Prostate gland (tissue), 2 donors: ENCODE data around the gene DHX15. TPM values are rescaled to one million over a fixed set of nuclear protein-coding genes. Genes with fewer than 3 reads are reported as not detected.

Source experiments
- DNase-seq: peaks from one replicate; pipeline ENCODE4 v3.0.0-alpha.2; 2019; ENCODE audit warnings: low spot score
- H3K27ac ChIP-seq, 2 donors: fragments of 200-600 bp; sonication (generic); 2 replicates each; pipeline ENCODE4 v1.5.1; 2017 to 2019
- H3K27me3 ChIP-seq: fragments of 200-600 bp; sonication (generic); replicated peaks from 2 replicates; pipeline ENCODE4 v1.5.1; 2019; ENCODE audit not compliant: insufficient read depth
- H3K36me3 ChIP-seq, 2 donors: fragments of 200-600 bp; sonication (generic); 1 replicate in 1 of 2; 2 replicates in 1 of 2; pipeline versions ENCODE4 v1.5.1 to v1.8.1; 2017 to 2019
- H3K4me1 ChIP-seq: fragments of 200-600 bp; sonication (generic); replicated peaks from 2 replicates; pipeline ENCODE4 v1.5.1; 2019
- H3K4me3 ChIP-seq, 2 donors: fragments of 200-600 bp; sonication (generic); 2 replicates each; pipeline ENCODE4 v1.5.1; 2017 to 2019
- H3K9me3 ChIP-seq: fragments of 200-600 bp; sonication (generic); 2 replicates; pipeline ENCODE4 v1.5.1; 2017
- POLR2A ChIP-seq: fragments of 450-650 bp; IDR thresholded peaks from one replicate; pipeline ENCODE4 v1.6.1; 2016; ENCODE audit warnings: antibody characterized with exemption, mild to moderate bottlenecking
- POLR2AphosphoS5 ChIP-seq: sonication (generic); formaldehyde crosslinking; IDR thresholded peaks from one replicate; pipeline ENCODE4 v1.6.1; 2017; ENCODE audit warnings: antibody characterized with exemption
- WGBS: methylation state at CpG from one replicate; pipeline ENCODE4 v1.1.5; 2018; 5-methylcytosine and 5-hydroxymethylcytosine counted together
- intact Hi-C: fragments of 100-400 bp; cut with DNase I; formaldehyde crosslinking; loops from one replicate; pipeline ENCODE4 v1.14.2; 2022
- total RNA-seq, 2 donors: library from RNA; depleted of rRNA; stranded (reverse); fragments of >200 nt; gene quantifications; one replicate each; pipeline ENCODE4 v1.1.0, GENCODE V29; 2016
- TF ChIP-seq, protein P1 (sequence below), 4 experiments: fragments of 200-600 bp in 2 of 4; fragments of 450-650 bp in 2 of 4; sonication (generic) in 2 of 4; IDR thresholded peaks; 1 replicate in 3 of 4; 2 replicates in 1 of 4; pipeline ENCODE4 v1.5.1; 2016 to 2019; ENCODE audit warnings: antibody characterized with exemption in 4 of 4, mild to moderate bottlenecking in 2 of 4, moderate library complexity in 2 of 4

The DHX15 gene
- total RNA-seq, 2 donors from 2014 or later, result 86.1 to 109 TPM

DNA sequence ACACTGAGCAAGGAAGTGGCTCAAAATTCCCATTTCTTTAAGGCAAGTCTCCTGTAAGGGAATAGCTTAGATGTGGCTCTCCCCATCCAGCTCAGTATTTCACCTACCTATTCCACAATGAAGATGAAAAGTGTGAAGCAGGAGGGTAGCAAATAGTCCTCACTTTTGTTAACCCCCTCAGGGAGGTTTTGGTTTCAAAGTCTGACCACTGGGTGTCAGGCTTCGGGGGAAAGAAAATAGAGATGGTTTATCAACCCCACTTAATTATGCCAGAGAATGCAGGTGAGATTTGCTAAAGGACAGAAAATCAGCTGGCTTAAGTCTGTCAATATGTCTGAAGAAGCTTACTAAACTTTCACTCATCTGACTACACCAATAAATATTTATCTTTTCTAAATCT is 69.5 kb downstream of the DHX15 start:
- DNase-seq, result no peak
- H3K27me3 ChIP-seq, result no peaks in the 10 kb centered on the region
- H3K4me3 ChIP-seq, result no peak overlapping the region
- no peaks in the 10 kb centered on the region for H3K36me3 ChIP-seq
- no peaks in the 10 kb centered on the region for H3K9me3 ChIP-seq
- H3K27ac ChIP-seq, result no peak overlapping the region
- intact Hi-C loops, result no loop called here
- 68% methylated on average over 1 of the region's 1 CpG for WGBS
- peaks cover 10% of the 10 kb centered on the region for H3K4me1 ChIP-seq
- TF ChIP-seq, protein P1, sequence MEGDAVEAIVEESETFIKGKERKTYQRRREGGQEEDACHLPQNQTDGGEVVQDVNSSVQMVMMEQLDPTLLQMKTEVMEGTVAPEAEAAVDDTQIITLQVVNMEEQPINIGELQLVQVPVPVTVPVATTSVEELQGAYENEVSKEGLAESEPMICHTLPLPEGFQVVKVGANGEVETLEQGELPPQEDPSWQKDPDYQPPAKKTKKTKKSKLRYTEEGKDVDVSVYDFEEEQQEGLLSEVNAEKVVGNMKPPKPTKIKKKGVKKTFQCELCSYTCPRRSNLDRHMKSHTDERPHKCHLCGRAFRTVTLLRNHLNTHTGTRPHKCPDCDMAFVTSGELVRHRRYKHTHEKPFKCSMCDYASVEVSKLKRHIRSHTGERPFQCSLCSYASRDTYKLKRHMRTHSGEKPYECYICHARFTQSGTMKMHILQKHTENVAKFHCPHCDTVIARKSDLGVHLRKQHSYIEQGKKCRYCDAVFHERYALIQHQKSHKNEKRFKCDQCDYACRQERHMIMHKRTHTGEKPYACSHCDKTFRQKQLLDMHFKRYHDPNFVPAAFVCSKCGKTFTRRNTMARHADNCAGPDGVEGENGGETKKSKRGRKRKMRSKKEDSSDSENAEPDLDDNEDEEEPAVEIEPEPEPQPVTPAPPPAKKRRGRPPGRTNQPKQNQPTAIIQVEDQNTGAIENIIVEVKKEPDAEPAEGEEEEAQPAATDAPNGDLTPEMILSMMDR (IDR thresholded peaks at IDR 0.05), result no peak
- TF ChIP-seq POLR2AphosphoS5 (no peak), POLR2A (no peak)

- intact Hi-C loops, result no loop called here
- no peaks in the 10 kb centered on the region for H3K9me3 ChIP-seq
- H3K27ac ChIP-seq, result no peak overlapping the region
- TF ChIP-seq, protein P1 (IDR thresholded peaks at IDR 0.05), result no peak
- TF ChIP-seq POLR2AphosphoS5 (no peak), POLR2A (no peak)
- H3K4me1 ChIP-seq, result peaks cover 4% of the 10 kb centered on the region
- H3K4me3 ChIP-seq, result no peak overlapping the region
- no peak for DNase-seq
- no peaks in the 10 kb centered on the region for H3K36me3 ChIP-seq
- H3K27me3 ChIP-seq, result no peaks in the 10 kb centered on the region
- 90% methylated on average over 2 of the region's 2 CpGs for WGBS
Observed at GRCh38 chr4:24513718-24514117, 70.6 kb downstream of the DHX15 start.

DNA sequence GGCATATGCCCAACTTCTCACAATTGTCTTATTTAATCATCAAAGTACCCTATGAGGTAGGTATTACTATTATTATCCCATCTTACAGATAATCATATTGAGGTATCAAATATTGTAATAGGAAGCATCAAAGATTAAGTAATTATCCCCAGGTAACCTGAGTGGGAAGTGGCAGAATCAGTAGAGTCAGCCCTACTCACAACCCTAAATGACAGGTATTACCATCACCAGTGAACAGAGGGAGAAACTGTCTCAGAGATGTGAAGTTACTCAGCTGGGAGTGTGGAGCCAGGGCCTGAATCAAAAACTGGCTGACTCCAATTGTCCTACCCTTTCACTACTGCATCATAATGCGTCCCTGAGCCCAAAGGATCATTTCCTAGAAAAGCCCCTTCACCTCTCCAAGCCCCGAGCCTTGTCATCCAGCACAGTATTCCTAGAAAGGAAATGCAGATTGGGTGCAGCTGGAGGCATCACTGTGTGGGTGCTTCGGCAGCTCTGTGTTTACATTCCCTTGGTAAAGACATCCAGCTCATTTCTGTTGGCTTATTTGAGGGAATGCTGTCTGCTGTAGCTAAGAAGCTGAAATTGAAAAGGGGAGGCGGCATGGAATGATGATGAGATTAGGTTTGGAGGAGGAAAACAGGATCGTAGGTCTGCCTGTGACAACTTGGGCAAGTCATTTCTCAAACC is 72.8 kb downstream of the DHX15 start:
- no peak overlapping the region for H3K4me3 ChIP-seq
- H3K9me3 ChIP-seq, result no peaks in the 10 kb centered on the region
- H3K27ac ChIP-seq, result no peak overlapping the region
- WGBS, result 66% methylated on average over 5 of the region's 5 CpGs
- no peaks in the 10 kb centered on the region for H3K27me3 ChIP-seq
- no peak for DNase-seq
- no peaks in the 10 kb centered on the region for H3K4me1 ChIP-seq
- intact Hi-C loops, result no loop called here
- H3K36me3 ChIP-seq, result no peaks in the 10 kb centered on the region
- no peak for TF ChIP-seq POLR2A

DNA sequence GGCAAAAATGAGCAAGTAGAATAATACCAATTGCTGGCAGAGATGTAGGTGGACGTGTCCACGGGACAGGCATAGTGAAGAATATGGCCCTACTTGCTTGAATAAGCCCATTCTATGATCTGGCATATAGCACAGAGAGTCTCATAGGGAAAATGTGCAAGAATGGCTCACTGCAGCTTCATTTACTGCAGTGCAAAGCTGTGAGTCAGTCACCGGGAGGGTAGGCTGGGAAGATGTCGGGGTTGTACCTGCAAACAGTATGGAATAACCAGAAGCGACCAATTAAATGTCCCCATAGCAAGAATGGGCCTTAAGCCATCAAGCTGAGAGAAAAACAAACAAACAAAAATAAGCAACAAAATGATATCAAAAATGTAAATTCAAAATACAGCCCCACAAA is 74.3 kb downstream of the DHX15 start:
- TF ChIP-seq POLR2AphosphoS5 (no peak), POLR2A (no peak)
- TF ChIP-seq, protein P1 (IDR thresholded peaks at IDR 0.05), result no peak
- WGBS, result 89% methylated on average over 5 of the region's 5 CpGs
- Histone ChIP-seq H3K4me1 (no peaks in the 10 kb centered on the region), H3K9me3 (no peaks in the 10 kb centered on the region), H3K4me3 (no peak overlapping the region), H3K36me3 (no peaks in the 10 kb centered on the region), H3K27me3 (no peaks in the 10 kb centered on the region), H3K27ac (no peak overlapping the region)
- DNase-seq, result no peak
- intact Hi-C loops, result no loop called here

GRCh38 chr4:24508541-24508940 is 75.8 kb downstream of the DHX15 start:
- Histone ChIP-seq H3K36me3 (no peaks in the 10 kb centered on the region), H3K9me3 (no peaks in the 10 kb centered on the region), H3K27me3 (no peaks in the 10 kb centered on the region), H3K4me1 (no peaks in the 10 kb centered on the region), H3K27ac (no peak overlapping the region), H3K4me3 (no peak overlapping the region)
- TF ChIP-seq POLR2AphosphoS5, result no peak
- no peak for TF ChIP-seq POLR2A
- TF ChIP-seq, protein P1 (IDR thresholded peaks at IDR 0.05), result no peak
- intact Hi-C loops, result no loop called here
- DNase-seq, result no peak
- 98% methylated on average over 2 of the region's 2 CpGs for WGBS
